ENCODE data around the gene CCNB2.
"Not testable (repeated sequence)": the region's sequence is repeated elsewhere in the genome, so short reads cannot be mapped to it uniquely, and the experiment has no call there.

The CCNB2 gene

GRCh38 chr15:59111251-59111650 lies 6.3 kb downstream of the CCNB2 start:
- Histone ChIP-seq H3K4me1 (ENCODE audit: control insufficient read depth, low read depth, low read length) (no peaks in the 10 kb centered on the region), H3K27ac (ENCODE audit: low read length) (no peak overlapping the region), H3K9me3 (ENCODE audit: control insufficient read depth, low read depth, low read length) (no peaks in the 10 kb centered on the region), H3K36me3 (ENCODE audit: control insufficient read depth, low read depth, low read length) (peaks cover 74% of the 10 kb centered on the region), H3K9ac (ENCODE audit: low read length) (no peak overlapping the region), H3K27me3 (ENCODE audit: control insufficient read depth, insufficient read depth, low read length) (no peaks in the 10 kb centered on the region), H3K4me3 (ENCODE audit: low read length) (no peak overlapping the region)

DNA sequence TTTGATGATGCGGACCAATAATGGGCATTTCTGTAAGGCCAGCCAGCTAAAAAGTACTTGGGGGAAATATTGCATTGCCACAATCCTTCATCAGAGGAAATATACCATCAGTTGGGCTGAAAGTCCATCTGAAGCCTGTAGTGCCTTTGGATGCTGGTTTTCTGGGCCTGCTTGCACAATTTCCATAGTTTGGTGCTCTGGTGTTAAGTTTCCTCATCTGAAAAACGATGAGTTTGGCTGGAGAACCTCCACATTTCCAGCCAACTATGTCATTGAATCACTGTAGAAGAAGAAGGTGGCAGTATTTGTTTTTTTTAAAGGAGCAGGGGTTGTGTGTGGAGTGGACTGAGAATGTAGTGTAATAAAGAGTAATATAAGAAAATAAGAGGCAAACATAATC lies 10.1 kb downstream of the CCNB2 start:
- Histone ChIP-seq H3K27me3 (ENCODE audit: control insufficient read depth, insufficient read depth, low read length) (no peaks in the 10 kb centered on the region), H3K9me3 (ENCODE audit: control insufficient read depth, low read depth, low read length) (no peaks in the 10 kb centered on the region), H3K4me3 (ENCODE audit: low read length) (no peak overlapping the region), H3K4me1 (ENCODE audit: control insufficient read depth, low read depth, low read length) (no peaks in the 10 kb centered on the region), H3K36me3 (ENCODE audit: control insufficient read depth, low read depth, low read length) (peaks cover 81% of the 10 kb centered on the region), H3K9ac (ENCODE audit: low read length) (no peak overlapping the region), H3K27ac (ENCODE audit: low read length) (no peak overlapping the region)

DNA sequence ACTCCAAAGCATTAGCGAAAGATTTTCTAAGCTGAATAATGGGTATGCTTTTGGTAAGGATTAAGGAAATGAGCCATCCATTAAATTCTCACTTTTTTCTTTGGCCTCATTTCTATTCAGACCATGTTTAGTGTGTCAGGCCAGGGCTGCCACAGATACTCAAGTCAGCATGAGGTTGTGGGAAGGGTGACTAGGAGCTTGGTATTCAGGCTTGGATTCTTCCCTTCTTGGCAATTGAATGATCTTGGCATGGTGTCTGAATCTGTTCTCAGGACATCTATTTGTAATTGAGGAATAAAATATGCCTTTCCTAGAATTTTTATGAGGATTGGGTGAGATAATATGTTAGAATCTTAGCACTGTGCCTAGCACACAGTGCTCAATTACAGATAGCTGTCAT lies 11.2 kb downstream of the CCNB2 start:
- peaks cover 81% of the 10 kb centered on the region for H3K36me3 ChIP-seq (ENCODE audit: control insufficient read depth, low read depth, low read length)

GRCh38 chr15:59116771-59117170 lies 11.8 kb downstream of the CCNB2 start:
- no peak overlapping the region for H3K27ac ChIP-seq (ENCODE audit: low read length)
- H3K4me1 ChIP-seq (ENCODE audit: control insufficient read depth, low read depth, low read length), result no peaks in the 10 kb centered on the region
- no peaks in the 10 kb centered on the region for H3K9me3 ChIP-seq (ENCODE audit: control insufficient read depth, low read depth, low read length)
- no peak overlapping the region for H3K4me3 ChIP-seq (ENCODE audit: low read length)
- no peak overlapping the region for H3K9ac ChIP-seq (ENCODE audit: low read length)
- H3K36me3 ChIP-seq (ENCODE audit: control insufficient read depth, low read depth, low read length), result peaks cover 76% of the 10 kb centered on the region
- no peaks in the 10 kb centered on the region for H3K27me3 ChIP-seq (ENCODE audit: control insufficient read depth, insufficient read depth, low read length)

More for the DNA sequence above, 11.2 kb downstream of the CCNB2 start:
- H3K27me3 ChIP-seq (ENCODE audit: control insufficient read depth, insufficient read depth, low read length), result no peaks in the 10 kb centered on the region
- H3K9me3 ChIP-seq (ENCODE audit: control insufficient read depth, low read depth, low read length), result no peaks in the 10 kb centered on the region
- H3K27ac ChIP-seq (ENCODE audit: low read length), result no peak overlapping the region
- no peaks in the 10 kb centered on the region for H3K4me1 ChIP-seq (ENCODE audit: control insufficient read depth, low read depth, low read length)
- no peak overlapping the region for H3K9ac ChIP-seq (ENCODE audit: low read length)
- no peak overlapping the region for H3K4me3 ChIP-seq (ENCODE audit: low read length)

GRCh38 chr15:59119625-59120024 lies 14.7 kb downstream of the CCNB2 start:
- no peak overlapping the region for H3K4me3 ChIP-seq (ENCODE audit: low read length)
- no peak overlapping the region for H3K9ac ChIP-seq (ENCODE audit: low read length)
- H3K9me3 ChIP-seq (ENCODE audit: control insufficient read depth, low read depth, low read length), result no peaks in the 10 kb centered on the region
- H3K27ac ChIP-seq (ENCODE audit: low read length), result no peak overlapping the region
- H3K4me1 ChIP-seq (ENCODE audit: control insufficient read depth, low read depth, low read length), result no peaks in the 10 kb centered on the region
- H3K27me3 ChIP-seq (ENCODE audit: control insufficient read depth, insufficient read depth, low read length), result no peaks in the 10 kb centered on the region
- H3K36me3 ChIP-seq (ENCODE audit: control insufficient read depth, low read depth, low read length), result peaks cover 84% of the 10 kb centered on the region

DNA sequence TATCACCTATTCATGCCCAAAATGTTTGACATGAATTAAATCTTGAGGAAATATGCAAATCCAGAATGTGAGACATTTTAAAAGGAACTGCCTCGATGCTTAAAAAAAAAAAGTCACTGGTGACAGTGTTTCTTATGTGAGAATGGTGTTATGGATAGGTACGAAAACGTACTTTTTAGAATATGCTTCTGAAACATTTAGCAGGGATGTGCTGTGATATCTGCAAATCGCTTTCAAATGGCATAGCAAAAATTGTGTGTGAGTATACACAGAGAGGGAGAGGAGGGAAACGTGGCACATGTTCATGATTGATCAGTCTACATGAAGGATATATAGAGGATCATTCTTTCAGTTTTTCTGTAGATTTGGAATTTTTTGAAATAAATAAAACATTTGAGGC lies 16.0 kb downstream of the CCNB2 start:
- H3K4me3 ChIP-seq (ENCODE audit: low read length), result no peak overlapping the region
- no peak overlapping the region for H3K9ac ChIP-seq (ENCODE audit: low read length)
- no peak overlapping the region for H3K27ac ChIP-seq (ENCODE audit: low read length)
- H3K4me1 ChIP-seq (ENCODE audit: control insufficient read depth, low read depth, low read length), result no peaks in the 10 kb centered on the region
- H3K27me3 ChIP-seq (ENCODE audit: control insufficient read depth, insufficient read depth, low read length), result no peaks in the 10 kb centered on the region
- no peaks in the 10 kb centered on the region for H3K9me3 ChIP-seq (ENCODE audit: control insufficient read depth, low read depth, low read length)
- peaks cover 82% of the 10 kb centered on the region for H3K36me3 ChIP-seq (ENCODE audit: control insufficient read depth, low read depth, low read length)

GRCh38 chr15:59124261-59124660 lies 19.3 kb downstream of the CCNB2 start:
- H3K4me1 ChIP-seq (ENCODE audit: control insufficient read depth, low read depth, low read length), result no peaks in the 10 kb centered on the region
- H3K27ac ChIP-seq (ENCODE audit: low read length), result no peak overlapping the region
- no peaks in the 10 kb centered on the region for H3K27me3 ChIP-seq (ENCODE audit: control insufficient read depth, insufficient read depth, low read length)
- no peaks in the 10 kb centered on the region for H3K9me3 ChIP-seq (ENCODE audit: control insufficient read depth, low read depth, low read length)
- peaks cover 53% of the 10 kb centered on the region for H3K36me3 ChIP-seq (ENCODE audit: control insufficient read depth, low read depth, low read length)
- no peak overlapping the region for H3K4me3 ChIP-seq (ENCODE audit: low read length)
- H3K9ac ChIP-seq (ENCODE audit: low read length), result no peak overlapping the region

DNA sequence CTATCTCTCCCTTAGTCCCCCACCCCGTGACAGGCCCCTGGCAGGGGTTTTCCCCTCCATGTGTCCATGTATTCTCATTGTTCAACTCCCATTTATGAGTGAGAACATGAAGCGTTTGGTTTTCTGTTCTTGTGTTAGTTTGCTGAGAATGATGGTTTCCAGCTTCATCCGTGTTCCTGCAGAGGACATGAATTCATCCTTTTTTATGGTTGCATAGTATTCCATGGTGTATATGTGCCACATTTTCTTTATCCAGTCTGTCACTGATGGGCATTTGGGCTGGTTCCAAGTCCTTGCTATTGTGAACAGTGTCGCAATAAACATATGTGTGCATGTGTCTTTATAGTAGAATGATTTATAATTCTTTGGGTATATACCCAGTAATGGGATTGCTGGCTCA lies 20.7 kb downstream of the CCNB2 start:
- H3K27ac ChIP-seq (ENCODE audit: low read length); H3K4me1 ChIP-seq (ENCODE audit: control insufficient read depth, low read depth, low read length); H3K27me3 ChIP-seq (ENCODE audit: control insufficient read depth, insufficient read depth, low read length); H3K4me3 ChIP-seq (ENCODE audit: low read length); H3K9me3 ChIP-seq (ENCODE audit: control insufficient read depth, low read depth, low read length); H3K9ac ChIP-seq (ENCODE audit: low read length): not testable (repeated sequence)
- peaks cover 50% of the 10 kb centered on the region for H3K36me3 ChIP-seq (ENCODE audit: control insufficient read depth, low read depth, low read length)

GRCh38 chr15:59127255-59127654 lies 22.3 kb downstream of the CCNB2 start:
- not testable (repeated sequence) for H3K27me3 ChIP-seq (ENCODE audit: control insufficient read depth, insufficient read depth, low read length); H3K4me1 ChIP-seq (ENCODE audit: control insufficient read depth, low read depth, low read length); H3K9ac ChIP-seq (ENCODE audit: low read length); H3K27ac ChIP-seq (ENCODE audit: low read length); H3K4me3 ChIP-seq (ENCODE audit: low read length); H3K9me3 ChIP-seq (ENCODE audit: control insufficient read depth, low read depth, low read length)
- H3K36me3 ChIP-seq (ENCODE audit: control insufficient read depth, low read depth, low read length), result peaks cover 56% of the 10 kb centered on the region

- H3K27ac ChIP-seq (ENCODE audit: low read length), result no peak overlapping the region
- H3K4me1 ChIP-seq (ENCODE audit: control insufficient read depth, low read depth, low read length), result no peaks in the 10 kb centered on the region
- no peak overlapping the region for H3K9ac ChIP-seq (ENCODE audit: low read length)
- no peak overlapping the region for H3K4me3 ChIP-seq (ENCODE audit: low read length)
- H3K36me3 ChIP-seq (ENCODE audit: control insufficient read depth, low read depth, low read length), result peaks cover 52% of the 10 kb centered on the region
- no peaks in the 10 kb centered on the region for H3K27me3 ChIP-seq (ENCODE audit: control insufficient read depth, insufficient read depth, low read length)
- no peaks in the 10 kb centered on the region for H3K9me3 ChIP-seq (ENCODE audit: control insufficient read depth, low read depth, low read length)
Observed at GRCh38 chr15:59131456-59131855, 26.5 kb downstream of the CCNB2 start.

DNA sequence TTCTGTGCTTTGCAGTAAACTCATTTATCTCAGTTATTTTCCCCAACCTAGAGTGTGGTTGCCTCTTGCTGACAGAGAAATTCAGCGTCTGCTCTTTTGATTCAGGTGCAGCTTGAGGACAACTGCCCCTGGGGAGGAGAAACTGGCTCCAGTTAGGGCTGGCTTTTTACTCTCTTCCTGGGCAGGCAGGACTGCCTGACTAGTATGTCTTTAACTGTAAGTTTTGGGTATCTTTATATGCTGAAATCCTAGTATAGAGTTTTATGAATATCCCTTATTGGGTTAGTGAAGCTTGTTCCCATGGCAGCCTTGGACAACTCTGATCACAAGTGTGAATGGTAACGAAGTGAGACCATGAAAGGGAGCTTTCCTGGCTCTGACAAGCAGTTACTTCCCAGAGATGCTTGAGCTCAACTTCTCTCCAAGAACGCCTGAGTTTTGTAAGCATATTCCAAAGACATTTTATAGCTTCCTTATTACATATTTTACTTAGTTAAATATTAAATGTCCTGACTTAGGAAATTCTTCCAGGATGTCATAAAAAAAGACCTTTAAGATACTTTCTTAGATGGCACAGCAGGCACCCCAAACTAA lies 27.1 kb downstream of the CCNB2 start:
- H3K9ac ChIP-seq (ENCODE audit: low read length), result no peak overlapping the region
- H3K9me3 ChIP-seq (ENCODE audit: control insufficient read depth, low read depth, low read length), result no peaks in the 10 kb centered on the region
- H3K27ac ChIP-seq (ENCODE audit: low read length), result no peak overlapping the region
- no peak overlapping the region for H3K4me3 ChIP-seq (ENCODE audit: low read length)
- H3K27me3 ChIP-seq (ENCODE audit: control insufficient read depth, insufficient read depth, low read length), result no peaks in the 10 kb centered on the region
- H3K4me1 ChIP-seq (ENCODE audit: control insufficient read depth, low read depth, low read length), result no peaks in the 10 kb centered on the region
- peaks cover 56% of the 10 kb centered on the region for H3K36me3 ChIP-seq (ENCODE audit: control insufficient read depth, low read depth, low read length)

DNA sequence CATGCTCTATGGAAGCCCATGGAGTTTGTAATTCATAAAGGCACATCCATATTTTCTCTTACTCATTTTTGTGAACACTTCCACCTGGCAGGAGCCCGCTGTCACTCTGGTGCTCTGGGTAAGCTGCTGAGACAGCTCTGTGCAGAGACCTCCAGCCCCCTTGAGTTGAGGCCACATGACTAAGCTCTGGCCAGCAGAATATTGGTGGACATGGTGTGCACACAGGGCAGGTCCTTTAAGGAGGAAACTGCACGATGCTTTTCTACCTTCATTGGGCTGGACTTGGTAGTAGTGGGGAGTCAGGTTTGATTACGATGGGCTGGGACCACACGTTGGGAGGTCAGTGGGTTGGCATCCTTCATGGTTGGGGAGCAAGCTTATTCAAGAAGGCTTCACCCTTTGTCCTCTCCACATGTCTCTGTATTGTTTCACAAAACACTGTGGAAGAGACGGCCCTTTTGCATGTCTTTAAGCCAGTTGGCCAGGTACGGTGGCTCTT lies 29.0 kb downstream of the CCNB2 start:
- peaks cover 61% of the 10 kb centered on the region for H3K36me3 ChIP-seq (ENCODE audit: control insufficient read depth, low read depth, low read length)
- H3K4me1 ChIP-seq (ENCODE audit: control insufficient read depth, low read depth, low read length), result no peaks in the 10 kb centered on the region
- no peak overlapping the region for H3K4me3 ChIP-seq (ENCODE audit: low read length)
- no peak overlapping the region for H3K9ac ChIP-seq (ENCODE audit: low read length)
- H3K9me3 ChIP-seq (ENCODE audit: control insufficient read depth, low read depth, low read length), result no peaks in the 10 kb centered on the region
- H3K27me3 ChIP-seq (ENCODE audit: control insufficient read depth, insufficient read depth, low read length), result no peaks in the 10 kb centered on the region
- H3K27ac ChIP-seq (ENCODE audit: low read length), result no peak overlapping the region
